Type B pancreatic cell (in vitro differentiated cells): Measurements from ENCODE around the gene CLEC10A. TPM values are rescaled to one million over a fixed set of nuclear protein-coding genes. Genes with fewer than 3 reads are reported as not detected.
"Not testable (repeated sequence)": the region's sequence is repeated elsewhere in the genome, so short reads cannot be mapped to it uniquely, and the experiment has no call there.

ENCODE experiments used
- DNase-seq: peaks from one replicate; pipeline ENCODE4 v3.0.0; 2021; ENCODE audit warnings: mixed read lengths; ENCODE audit not compliant: unreplicated experiment; ENCODE audit errors: extremely low spot score
- H3K27ac Mint-ChIP-seq: 2 replicates; pipeline ENCODE4 v1.8.0; 2021; ENCODE audit warnings: mild to moderate bottlenecking, mixed read lengths
- H3K27me3 Mint-ChIP-seq: 2 replicates; pipeline ENCODE4 v1.8.0; 2021; ENCODE audit warnings: mixed read lengths
- H3K36me3 Mint-ChIP-seq: 2 replicates; pipeline ENCODE4 v1.8.0; 2021; ENCODE audit warnings: mixed read lengths
- H3K4me1 Mint-ChIP-seq: one replicate; pipeline ENCODE4 v1.8.0; 2021; ENCODE audit warnings: mixed read lengths; ENCODE audit not compliant: unreplicated experiment
- H3K4me3 Mint-ChIP-seq: 2 replicates; pipeline ENCODE4 v1.8.0; 2021; ENCODE audit warnings: mild to moderate bottlenecking, mixed read lengths
- H3K9me3 Mint-ChIP-seq: 2 replicates; pipeline ENCODE4 v1.8.0; 2021; ENCODE audit warnings: mixed read lengths
- CTCF ChIP-seq: fragments of 200-600 bp; sonication (generic); conservative IDR thresholded peaks from 2 replicates; pipeline ENCODE4 v1.5.0; 2021; ENCODE audit warnings: antibody characterized with exemption, mild to moderate bottlenecking
- total RNA-seq: library from RNA; stranded (reverse); gene quantifications from 2 replicates; pipeline ENCODE4 v1.2.1, GENCODE V29; 2021; ENCODE audit warnings: low replicate concordance

The CLEC10A gene
- total RNA-seq, 1 donor from 2014 or later = not detected

GRCh38 chr17:7123844-7124243 lies 43.8 kb upstream of the CLEC10A start:
- no peak overlapping the region for H3K27ac Mint-ChIP-seq
- H3K4me1 Mint-ChIP-seq = no peaks in the 10 kb centered on the region
- H3K9me3 Mint-ChIP-seq = no peaks in the 10 kb centered on the region
- H3K4me3 Mint-ChIP-seq = no peak overlapping the region
- H3K36me3 Mint-ChIP-seq = no peaks in the 10 kb centered on the region
- no peak for TF ChIP-seq CTCF
- DNase-seq = no peak
- H3K27me3 Mint-ChIP-seq = peaks cover 7% of the 10 kb centered on the region

- TF ChIP-seq CTCF = no peak
- peaks cover 7% of the 10 kb centered on the region for H3K27me3 Mint-ChIP-seq
- H3K36me3 Mint-ChIP-seq = no peaks in the 10 kb centered on the region
- no peak for DNase-seq
- no peak overlapping the region for H3K4me3 Mint-ChIP-seq
- H3K4me1 Mint-ChIP-seq = no peaks in the 10 kb centered on the region
- no peaks in the 10 kb centered on the region for H3K9me3 Mint-ChIP-seq
- H3K27ac Mint-ChIP-seq = no peak overlapping the region
Observed at GRCh38 chr17:7122381-7122780, 42.3 kb upstream of the CLEC10A start.

- not testable (repeated sequence) for H3K36me3 Mint-ChIP-seq, H3K27ac Mint-ChIP-seq, H3K4me3 Mint-ChIP-seq
Observed at GRCh38 chr17:7120635-7121034, 40.6 kb upstream of the CLEC10A start.

GRCh38 chr17:7120123-7120522 lies 40.1 kb upstream of the CLEC10A start:
- H3K36me3 Mint-ChIP-seq = no peaks in the 10 kb centered on the region
- no peaks in the 10 kb centered on the region for H3K9me3 Mint-ChIP-seq
- no peak for TF ChIP-seq CTCF
- no peaks in the 10 kb centered on the region for H3K4me1 Mint-ChIP-seq
- peaks cover 7% of the 10 kb centered on the region for H3K27me3 Mint-ChIP-seq
- no peak for DNase-seq
- H3K27ac Mint-ChIP-seq = no peak overlapping the region
- no peak overlapping the region for H3K4me3 Mint-ChIP-seq

More at GRCh38 chr17:7120635-7121034, 40.6 kb upstream of the CLEC10A start:
- not testable (repeated sequence) for H3K27me3 Mint-ChIP-seq, H3K9me3 Mint-ChIP-seq, DNase-seq, H3K4me1 Mint-ChIP-seq

GRCh38 chr17:7119314-7119713 lies 39.3 kb upstream of the CLEC10A start:
- no peaks in the 10 kb centered on the region for H3K9me3 Mint-ChIP-seq
- no peak overlapping the region for H3K4me3 Mint-ChIP-seq
- H3K27ac Mint-ChIP-seq = no peak overlapping the region
- no peaks in the 10 kb centered on the region for H3K36me3 Mint-ChIP-seq
- no peak for TF ChIP-seq CTCF
- peaks cover 7% of the 10 kb centered on the region for H3K27me3 Mint-ChIP-seq
- DNase-seq = no peak
- H3K4me1 Mint-ChIP-seq = no peaks in the 10 kb centered on the region

GRCh38 chr17:7114875-7115614 lies 35.0 kb upstream of the CLEC10A start:
- H3K27ac Mint-ChIP-seq = no peak overlapping the region
- peaks cover 4% of the 10 kb centered on the region for H3K4me1 Mint-ChIP-seq
- DNase-seq = no peak
- H3K36me3 Mint-ChIP-seq = no peaks in the 10 kb centered on the region
- TF ChIP-seq CTCF = no peak
- no peak overlapping the region for H3K4me3 Mint-ChIP-seq
- H3K27me3 Mint-ChIP-seq = no peaks in the 10 kb centered on the region
- H3K9me3 Mint-ChIP-seq = no peaks in the 10 kb centered on the region
